HG03565 (cell line): ENCODE data around the gene MPV17L.
"Not testable (repeated sequence)": the region's sequence is repeated elsewhere in the genome, so short reads cannot be mapped to it uniquely, and the experiment has no call there.

Source experiments
- ATAC-seq: cut with Tn5 transposase; IDR thresholded peaks from one replicate; pipeline ENCODE4 v1.9.1; 2021; ENCODE audit warnings: mild to moderate bottlenecking, moderate library complexity; ENCODE audit not compliant: unreplicated experiment

MPV17L gene

GRCh38 chr16:15395631-15396508, at the start of gene MPV17L:
Gene MPV17L (plus strand): TSS chr16:15395754. CDS start chr16:15395898, 144 bp downstream.
- ATAC-seq = not testable (repeated sequence)

- not testable (repeated sequence) for ATAC-seq
Measured at GRCh38 chr16:15348721-15349120, 46.8 kb upstream of the MPV17L start.

GRCh38 chr16:15351251-15351650, 44.3 kb upstream of the MPV17L start:
- not testable (repeated sequence) for ATAC-seq

- ATAC-seq = not testable (repeated sequence)
Measured at GRCh38 chr16:15351745-15352144, 43.8 kb upstream of the MPV17L start.

GRCh38 chr16:15352852-15353251, 42.7 kb upstream of the MPV17L start:
- ATAC-seq = not testable (repeated sequence)

GRCh38 chr16:15354846-15355245, 40.7 kb upstream of the MPV17L start:
- ATAC-seq = not testable (repeated sequence)

- not testable (repeated sequence) for ATAC-seq
Measured at GRCh38 chr16:15357495-15357894, 38.1 kb upstream of the MPV17L start.

- ATAC-seq = not testable (repeated sequence)
Measured at GRCh38 chr16:15378194-15378593, 17.4 kb upstream of the MPV17L start, which contains the start of gene NPIPA5. Gene NPIPA5 (minus strand): TSS chr16:15378294. CDS start chr16:15378294, 0 bp downstream.

GRCh38 chr16:15382810-15383209, 12.7 kb upstream of the MPV17L start:
- ATAC-seq = not testable (repeated sequence)

GRCh38 chr16:15388060-15388459, 7.5 kb upstream of the MPV17L start:
- ATAC-seq = not testable (repeated sequence)

- not testable (repeated sequence) for ATAC-seq
Measured at GRCh38 chr16:15389916-15390315, 5.6 kb upstream of the MPV17L start.

- not testable (repeated sequence) for ATAC-seq
Measured at GRCh38 chr16:15393025-15393424, 2.5 kb upstream of the MPV17L start.

- not testable (repeated sequence) for ATAC-seq
Measured at GRCh38 chr16:15396509-15396829, 915 bp downstream of the MPV17L start.

- no peak for ATAC-seq
Measured at GRCh38 chr16:15396948-15397594, 1.5 kb downstream of the MPV17L start.

GRCh38 chr16:15398618-15399316, 3.2 kb downstream of the MPV17L start:
- ATAC-seq = no peak

- ATAC-seq = no peak
Measured at GRCh38 chr16:15399317-15399716, 3.8 kb downstream of the MPV17L start.

GRCh38 chr16:15400314-15400713, 4.8 kb downstream of the MPV17L start:
- ATAC-seq = not testable (repeated sequence)

- ATAC-seq = no peak
Measured at GRCh38 chr16:15401972-15402371, 6.4 kb downstream of the MPV17L start.

GRCh38 chr16:15403392-15403995, 7.9 kb downstream of the MPV17L start:
- no peak for ATAC-seq

GRCh38 chr16:15404091-15404490, 8.5 kb downstream of the MPV17L start:
- ATAC-seq = not testable (repeated sequence)

- no peak for ATAC-seq
Measured at GRCh38 chr16:15404792-15405191, 9.2 kb downstream of the MPV17L start.
